SKM-1 (cell line): ENCODE results near the gene SPATA4.
"Not testable (repeated sequence)": the region's sequence is repeated elsewhere in the genome, so short reads cannot be mapped to it uniquely, and the experiment has no call there.

Experiments used
- DNase-seq: peaks from one replicate; lab custom pipeline; 2025; ENCODE audit not compliant: unreplicated experiment; lab: John Stamatoyannopoulos, UW

SPATA4 gene

GRCh38 chr4:176195184-176195978 is at the start of gene SPATA4:
SPATA4 (minus strand) TSS chr4:176195585; CDS start chr4:176195562, 23 bp downstream.
- peak; percentile 78 for DNase-seq

- DNase-seq = no peak
Observed at GRCh38 chr4:176242764-176243347, 47.5 kb upstream of the SPATA4 start.

- no peak for DNase-seq
Observed at GRCh38 chr4:176241703-176242102, 46.3 kb upstream of the SPATA4 start.

- no peak for DNase-seq
Observed at GRCh38 chr4:176238826-176239225, 43.4 kb upstream of the SPATA4 start.

- DNase-seq = no peak
Observed at GRCh38 chr4:176238157-176238610, 42.8 kb upstream of the SPATA4 start.

GRCh38 chr4:176236946-176237345 is 41.6 kb upstream of the SPATA4 start:
- DNase-seq = no peak

GRCh38 chr4:176230836-176231235 is 35.5 kb upstream of the SPATA4 start:
- no peak for DNase-seq

GRCh38 chr4:176229645-176230044 is 34.3 kb upstream of the SPATA4 start:
- no peak for DNase-seq

GRCh38 chr4:176226736-176227135 is 31.4 kb upstream of the SPATA4 start:
- DNase-seq = no peak

- no peak for DNase-seq
Observed at GRCh38 chr4:176223561-176223960, 28.2 kb upstream of the SPATA4 start.

GRCh38 chr4:176222149-176222548 is 26.8 kb upstream of the SPATA4 start:
- DNase-seq = no peak

- DNase-seq = no peak
Observed at GRCh38 chr4:176217510-176217909, 22.1 kb upstream of the SPATA4 start.

GRCh38 chr4:176212351-176212750 is 17.0 kb upstream of the SPATA4 start:
- not testable (repeated sequence) for DNase-seq

- DNase-seq = no peak
Observed at GRCh38 chr4:176210579-176211296, 15.4 kb upstream of the SPATA4 start.

- peak; percentile 32 for DNase-seq
Observed at GRCh38 chr4:176210101-176210500, 14.7 kb upstream of the SPATA4 start.

- no peak for DNase-seq
Observed at GRCh38 chr4:176209535-176209934, 14.2 kb upstream of the SPATA4 start.

GRCh38 chr4:176207839-176208238 is 12.5 kb upstream of the SPATA4 start:
- DNase-seq = no peak

GRCh38 chr4:176205299-176205698 is 9.9 kb upstream of the SPATA4 start:
- DNase-seq = no peak

- no peak for DNase-seq
Observed at GRCh38 chr4:176198316-176198903, 3.0 kb upstream of the SPATA4 start.

- no peak for DNase-seq
Observed at GRCh38 chr4:176193938-176194337, 1.4 kb downstream of the SPATA4 start.

GRCh38 chr4:176193126-176193525 is 2.3 kb downstream of the SPATA4 start:
- no peak for DNase-seq
